GM19438 (cell line): ENCODE results near the gene CFAP54.
A peak's percentile ranks its signal among the peaks of the same experiment; 100 is the strongest.

Experiments
- ATAC-seq: cut with Tn5 transposase; IDR thresholded peaks from one replicate; pipeline ENCODE4 v1.9.1; 2021; ENCODE audit warnings: low read depth; ENCODE audit not compliant: unreplicated experiment

CFAP54 gene

GRCh38 chr12:96503976-96504375 is 14.6 kb downstream of the CFAP54 start:
- no peak for ATAC-seq

DNA sequence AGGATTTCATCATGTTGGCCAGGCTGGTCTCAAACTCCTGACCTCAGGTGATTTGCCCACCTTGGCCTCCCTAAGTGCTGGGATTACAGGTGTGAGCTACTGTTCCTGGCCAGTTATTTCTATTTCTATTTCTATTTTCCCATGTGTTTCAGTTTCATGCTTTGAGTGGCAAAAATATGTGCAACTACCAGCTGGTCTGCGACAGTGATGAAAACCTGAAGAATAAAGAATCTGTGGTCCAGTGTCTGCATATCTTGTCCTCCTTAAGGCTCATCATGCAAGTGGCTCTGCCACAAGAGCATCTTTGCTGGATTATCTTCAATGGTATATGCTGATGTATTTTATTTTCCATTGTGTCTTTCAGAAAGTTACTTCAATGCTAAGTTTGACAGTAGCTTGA is 17.4 kb downstream of the CFAP54 start:
- ATAC-seq, result no peak

- ATAC-seq, result no peak
Observed at GRCh38 chr12:96510306-96510764, 21.0 kb downstream of the CFAP54 start.

GRCh38 chr12:96513166-96513565 is 23.8 kb downstream of the CFAP54 start:
- ATAC-seq, result no peak

DNA sequence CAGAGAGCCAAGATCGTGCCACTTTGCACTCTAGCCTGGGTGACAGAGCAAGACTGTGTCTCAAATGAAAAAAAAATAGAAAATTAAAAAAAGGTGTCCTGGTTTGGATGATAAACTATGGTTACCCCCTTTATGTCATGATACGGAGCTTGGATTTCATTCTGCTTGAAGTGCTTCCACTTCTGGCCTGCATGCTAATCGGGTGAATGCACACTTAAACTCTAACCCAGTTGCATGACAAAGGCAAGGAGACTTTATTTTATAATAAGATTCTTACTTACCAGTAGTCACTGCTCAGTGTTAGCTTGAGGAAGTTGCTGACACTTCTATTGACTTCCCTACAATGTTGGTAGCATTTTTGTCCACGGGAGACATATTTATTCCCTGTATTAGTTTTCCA is 24.3 kb downstream of the CFAP54 start:
- ATAC-seq, result no peak

DNA sequence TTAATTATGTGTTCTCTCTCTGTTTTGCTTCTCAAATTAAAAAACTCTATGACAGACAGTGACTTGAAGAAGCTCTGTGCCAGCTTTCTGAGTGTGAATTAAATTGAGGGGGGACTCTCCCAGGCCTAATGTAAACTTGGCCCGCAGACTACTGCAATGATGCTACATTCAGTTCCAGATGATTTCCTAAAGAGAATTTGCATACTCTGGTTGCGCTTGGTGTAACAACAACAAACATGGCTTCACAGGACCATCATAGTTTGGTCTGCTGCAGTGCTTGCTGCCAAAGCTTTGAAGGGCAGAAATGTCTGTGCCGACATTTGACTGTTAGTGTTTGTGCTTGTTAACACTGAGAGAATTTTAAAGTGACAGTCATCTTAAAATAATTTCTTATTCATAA is 25.0 kb downstream of the CFAP54 start:
- no peak for ATAC-seq

DNA sequence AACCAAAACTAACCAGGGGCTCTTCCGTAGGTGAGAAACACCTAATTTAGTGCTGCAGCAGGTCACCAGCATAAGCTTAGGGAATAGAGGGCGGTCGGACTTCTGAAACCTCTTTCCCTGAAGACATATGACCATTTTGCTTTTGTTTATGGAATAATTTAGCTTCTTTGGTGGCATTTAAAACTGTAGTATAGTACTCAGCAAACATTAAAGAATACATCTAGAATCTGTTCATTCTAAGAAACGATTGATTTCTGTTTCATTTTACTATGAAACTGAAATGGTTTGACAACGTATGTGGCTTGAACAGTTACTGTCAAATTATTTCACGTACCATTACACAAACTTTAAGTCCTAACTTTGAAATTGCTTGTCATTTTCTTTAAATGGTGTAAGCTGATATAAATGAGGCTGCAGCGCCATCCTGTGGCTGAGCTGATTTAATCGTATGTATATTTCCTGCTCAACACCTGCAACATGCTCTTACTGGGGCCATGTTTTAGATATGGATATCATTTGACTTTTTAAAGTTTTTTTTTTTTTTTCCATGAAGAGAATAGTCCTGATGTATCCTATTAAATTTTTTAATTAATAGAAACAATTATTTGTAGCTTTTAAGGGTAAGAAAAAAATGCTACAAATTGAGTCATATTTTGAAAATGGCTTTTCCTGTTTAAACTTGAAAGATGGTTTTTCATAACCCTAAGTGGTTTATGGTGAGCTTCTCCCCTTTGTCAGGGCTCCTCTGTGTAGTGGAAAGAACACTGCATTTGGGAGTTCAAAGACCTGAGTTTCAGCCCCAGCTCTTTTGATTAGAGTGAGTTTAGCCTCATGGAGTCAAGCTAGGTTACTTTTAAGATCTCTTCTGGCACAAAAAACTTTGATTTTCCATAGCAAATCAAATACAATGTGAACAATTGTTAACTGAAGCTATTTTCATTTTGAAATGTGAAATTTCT is 27.4 kb downstream of the CFAP54 start:
- peak; percentile 74 for ATAC-seq

DNA sequence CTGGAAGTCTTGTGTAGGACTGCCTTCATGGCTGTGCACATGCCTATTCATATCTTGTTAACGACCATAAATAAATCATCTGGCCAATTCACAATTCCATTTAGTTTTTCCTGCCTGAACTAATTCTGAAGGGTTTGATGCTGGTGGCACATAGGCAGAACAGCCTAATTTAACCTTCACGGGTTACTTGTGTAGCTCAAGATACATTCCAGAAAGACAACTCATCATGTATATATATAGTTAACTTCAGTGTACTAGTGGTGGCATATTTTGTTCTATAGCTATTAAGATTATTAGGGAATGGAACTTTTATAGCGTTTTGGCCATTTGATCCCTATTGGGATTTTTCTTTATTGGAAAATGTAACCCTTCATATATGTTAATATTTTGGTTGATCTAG is 31.4 kb downstream of the CFAP54 start:
- ATAC-seq, result no peak

- ATAC-seq, result no peak
Observed at GRCh38 chr12:96521895-96522682, 32.7 kb downstream of the CFAP54 start.

GRCh38 chr12:96522690-96523089 is 33.3 kb downstream of the CFAP54 start:
- ATAC-seq, result no peak

DNA sequence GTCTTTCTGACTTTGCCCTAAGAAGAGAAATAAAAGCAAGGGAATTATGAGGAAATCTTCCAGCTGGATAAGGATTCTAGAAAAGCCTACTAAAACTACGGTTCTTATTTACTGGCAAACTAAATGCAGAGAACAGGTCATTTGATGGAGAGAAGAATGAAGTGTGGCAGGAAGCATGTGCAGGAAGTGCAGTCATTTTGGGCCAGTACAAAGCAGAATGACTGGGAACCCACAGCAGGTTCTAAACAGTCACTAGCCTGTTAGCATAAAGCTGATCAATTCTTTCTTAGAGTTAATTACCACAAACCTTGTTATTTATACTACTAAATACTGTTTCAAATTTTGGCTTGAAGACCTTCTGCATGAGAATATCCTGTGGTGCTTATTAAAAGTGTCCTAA is 36.7 kb downstream of the CFAP54 start:
- ATAC-seq, result no peak

- ATAC-seq, result no peak
Observed at GRCh38 chr12:96529912-96530311, 40.5 kb downstream of the CFAP54 start.

GRCh38 chr12:96534339-96534738 is 45.0 kb downstream of the CFAP54 start:
- no peak for ATAC-seq

DNA sequence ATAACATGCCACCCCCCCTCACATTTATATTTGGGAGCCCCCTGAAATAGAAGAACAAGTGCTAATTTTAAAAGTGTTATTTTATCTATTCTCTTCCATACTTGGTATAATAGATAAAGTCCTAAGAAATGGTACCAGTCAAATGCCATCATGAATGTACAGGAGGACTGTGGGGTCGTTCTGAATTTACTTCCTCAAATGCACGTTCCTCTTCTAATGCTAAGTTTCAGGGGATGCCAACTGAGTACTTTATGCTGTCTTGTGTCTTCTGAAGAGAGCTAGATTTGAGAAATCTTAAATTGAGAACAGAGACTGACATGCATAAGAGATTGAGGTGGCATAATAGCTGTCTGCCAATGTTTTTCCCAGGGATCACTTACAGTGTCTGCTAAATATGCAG is 59.0 kb downstream of the CFAP54 start:
- no peak for ATAC-seq

DNA sequence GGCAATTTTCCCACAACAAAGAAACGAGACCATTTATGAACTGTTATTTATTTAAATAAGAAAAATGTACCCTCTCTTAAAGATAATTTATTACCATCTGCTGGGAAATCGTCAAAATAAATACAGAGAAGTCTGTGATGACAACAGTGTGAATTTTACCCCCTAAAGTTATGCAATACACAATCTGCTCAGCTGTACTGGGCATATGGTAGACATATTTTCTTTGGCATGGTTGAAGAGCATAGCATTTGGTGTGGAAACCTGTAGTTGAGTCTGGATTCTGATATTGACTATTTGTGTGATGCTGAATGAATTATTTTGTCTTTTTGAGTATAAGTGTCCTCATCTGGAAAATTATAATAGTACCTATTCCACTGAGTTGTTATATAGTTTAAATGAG is 60.0 kb downstream of the CFAP54 start:
- no peak for ATAC-seq

DNA sequence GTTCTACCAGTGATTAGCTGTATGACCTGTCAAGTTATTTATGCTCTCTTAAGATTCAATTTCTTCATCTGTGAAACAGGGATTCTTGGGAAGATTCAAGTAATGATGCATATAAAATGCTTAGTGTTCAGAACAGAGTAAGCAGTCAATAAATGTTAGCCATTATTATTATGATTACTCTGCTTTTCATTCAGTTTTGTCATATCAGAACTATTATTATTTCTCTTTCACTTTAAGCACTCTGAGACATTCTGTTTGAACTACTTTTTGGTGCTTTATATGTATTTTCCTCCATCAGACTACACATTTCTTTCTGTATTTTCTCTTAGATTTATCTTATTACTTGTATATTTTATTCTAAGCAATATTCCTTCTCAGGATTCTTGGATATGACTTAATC is 81.2 kb downstream of the CFAP54 start:
- no peak for ATAC-seq

DNA sequence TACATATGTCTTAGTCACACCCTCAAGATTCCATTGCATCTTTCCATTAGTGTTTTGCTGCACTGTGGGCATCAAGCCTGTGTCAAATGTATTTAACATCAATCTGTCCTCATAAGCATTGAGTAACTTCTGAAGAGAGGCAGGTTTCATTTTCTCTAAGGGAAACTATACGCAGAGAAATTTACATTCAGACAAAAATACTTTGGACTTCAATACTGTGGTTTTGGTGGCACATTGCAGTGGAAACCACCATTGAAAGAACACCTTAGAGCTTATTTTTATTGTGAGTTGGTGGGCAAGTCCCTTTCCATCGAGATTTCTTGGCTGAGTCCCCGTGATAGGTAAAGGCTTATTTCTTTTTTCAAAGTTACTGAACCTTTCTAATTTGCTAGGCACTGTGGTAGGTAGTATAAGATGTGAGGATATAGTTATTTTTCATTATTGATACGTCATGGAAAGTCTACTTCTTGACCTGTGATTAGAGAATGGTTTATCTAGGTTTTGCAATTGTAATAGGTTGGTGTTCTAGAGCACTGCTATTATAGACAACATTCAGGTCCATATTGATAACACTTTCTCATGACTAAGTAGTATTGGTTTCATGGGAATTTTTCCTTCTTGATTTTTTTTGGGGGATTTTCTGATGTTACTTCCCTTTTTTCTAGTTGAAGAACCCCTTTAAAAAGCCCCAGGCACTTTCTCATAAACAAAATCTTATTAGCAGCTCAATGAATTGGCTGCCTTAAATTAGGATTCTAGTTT is 81.9 kb downstream of the CFAP54 start:
- ATAC-seq, result peak; percentile 68

DNA sequence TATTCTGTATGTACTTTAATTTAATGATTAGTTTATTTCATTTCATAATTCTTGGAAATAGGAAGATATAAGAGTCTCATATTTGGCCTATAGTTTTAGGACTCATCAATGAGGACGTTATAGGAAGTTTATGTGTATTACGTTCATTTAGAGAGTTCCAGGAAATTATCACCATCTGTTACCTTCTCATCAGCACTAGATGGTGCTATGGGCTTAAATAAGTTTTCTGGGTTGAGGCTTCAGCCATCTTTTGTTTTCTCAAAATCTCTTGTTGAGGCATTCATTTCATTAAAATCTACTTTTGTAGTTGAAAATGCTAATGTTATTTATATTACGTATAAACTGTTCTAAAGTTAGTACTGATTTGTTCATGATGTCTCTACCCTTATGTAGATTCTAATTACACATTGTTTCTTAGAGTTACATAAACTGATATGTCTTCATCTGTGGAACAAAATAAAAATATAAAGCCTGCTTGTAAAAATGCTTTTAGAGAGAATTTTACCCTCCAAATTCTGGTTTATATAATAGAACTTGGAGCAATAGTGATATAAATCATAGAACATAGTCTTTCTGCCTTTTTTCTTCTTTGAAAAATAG is 89.2 kb downstream of the CFAP54 start:
- peak; percentile 89 for ATAC-seq

GRCh38 chr12:96585977-96586376 is 96.6 kb downstream of the CFAP54 start:
- no peak for ATAC-seq

- no peak for ATAC-seq
Observed at GRCh38 chr12:96587691-96588090, 98.3 kb downstream of the CFAP54 start.
